ENCODE measurements around the gene C9. TPM values are rescaled to one million over a fixed set of nuclear protein-coding genes. Genes with fewer than 3 reads are reported as not detected.

C9 gene
- polyA plus RNA-seq, 1 donor from 2014 or later = not detected

DNA sequence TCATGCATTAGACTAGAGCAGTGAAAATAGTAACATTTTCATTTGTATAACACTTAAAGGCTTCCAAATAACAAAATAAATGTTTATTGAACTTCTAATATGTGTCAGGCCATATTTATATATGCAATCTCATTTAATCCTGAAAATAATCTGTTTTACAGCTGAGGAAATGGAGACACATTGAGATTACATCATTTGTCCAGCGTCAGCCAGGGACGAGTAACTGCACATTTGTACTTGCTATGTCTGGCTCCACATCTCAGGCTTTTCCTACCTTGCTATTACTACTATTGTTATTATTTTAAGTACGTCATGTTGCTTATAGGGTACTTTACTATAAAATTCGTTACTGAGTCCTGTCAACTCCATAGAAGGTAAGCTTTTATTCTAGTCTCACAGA is 3.8 kb upstream of the C9 start:
- Histone ChIP-seq H4K20me1 (ENCODE audit: insufficient read depth) (no peaks in the 10 kb centered on the region), H3K27me3 (ENCODE audit: insufficient read depth, low read depth, low read length) (no peaks in the 10 kb centered on the region), H3K79me2 (replicated peaks; ENCODE audit: insufficient read depth, low read length) (no peaks in the 10 kb centered on the region), H3K27ac (ENCODE audit: low read length) (no peak overlapping the region), H3K36me3 (ENCODE audit: insufficient read depth, low read length) (no peaks in the 10 kb centered on the region), H3K4me3 (ENCODE audit: low read length) (no peak overlapping the region), H3K9me2 (ENCODE audit: insufficient read depth, low read length) (no peaks in the 10 kb centered on the region), H3K9ac (ENCODE audit: low read length) (no peak overlapping the region), H2AFZ (ENCODE audit: low read depth, low read length) (no peak overlapping the region), H3F3A (ENCODE audit: insufficient read depth, low read length, poor library complexity, severe bottlenecking) (no peaks in the 10 kb centered on the region), H3K4me2 (ENCODE audit: low read length) (no peak overlapping the region), H3K9me3 (ENCODE audit: low read length) (no peaks in the 10 kb centered on the region)
- TF ChIP-seq, protein P1, sequence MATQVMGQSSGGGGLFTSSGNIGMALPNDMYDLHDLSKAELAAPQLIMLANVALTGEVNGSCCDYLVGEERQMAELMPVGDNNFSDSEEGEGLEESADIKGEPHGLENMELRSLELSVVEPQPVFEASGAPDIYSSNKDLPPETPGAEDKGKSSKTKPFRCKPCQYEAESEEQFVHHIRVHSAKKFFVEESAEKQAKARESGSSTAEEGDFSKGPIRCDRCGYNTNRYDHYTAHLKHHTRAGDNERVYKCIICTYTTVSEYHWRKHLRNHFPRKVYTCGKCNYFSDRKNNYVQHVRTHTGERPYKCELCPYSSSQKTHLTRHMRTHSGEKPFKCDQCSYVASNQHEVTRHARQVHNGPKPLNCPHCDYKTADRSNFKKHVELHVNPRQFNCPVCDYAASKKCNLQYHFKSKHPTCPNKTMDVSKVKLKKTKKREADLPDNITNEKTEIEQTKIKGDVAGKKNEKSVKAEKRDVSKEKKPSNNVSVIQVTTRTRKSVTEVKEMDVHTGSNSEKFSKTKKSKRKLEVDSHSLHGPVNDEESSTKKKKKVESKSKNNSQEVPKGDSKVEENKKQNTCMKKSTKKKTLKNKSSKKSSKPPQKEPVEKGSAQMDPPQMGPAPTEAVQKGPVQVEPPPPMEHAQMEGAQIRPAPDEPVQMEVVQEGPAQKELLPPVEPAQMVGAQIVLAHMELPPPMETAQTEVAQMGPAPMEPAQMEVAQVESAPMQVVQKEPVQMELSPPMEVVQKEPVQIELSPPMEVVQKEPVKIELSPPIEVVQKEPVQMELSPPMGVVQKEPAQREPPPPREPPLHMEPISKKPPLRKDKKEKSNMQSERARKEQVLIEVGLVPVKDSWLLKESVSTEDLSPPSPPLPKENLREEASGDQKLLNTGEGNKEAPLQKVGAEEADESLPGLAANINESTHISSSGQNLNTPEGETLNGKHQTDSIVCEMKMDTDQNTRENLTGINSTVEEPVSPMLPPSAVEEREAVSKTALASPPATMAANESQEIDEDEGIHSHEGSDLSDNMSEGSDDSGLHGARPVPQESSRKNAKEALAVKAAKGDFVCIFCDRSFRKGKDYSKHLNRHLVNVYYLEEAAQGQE (IDR thresholded peaks at IDR 0.05; ENCODE audit: borderline replicate concordance) = no peak
- TF ChIP-seq, protein P2, sequence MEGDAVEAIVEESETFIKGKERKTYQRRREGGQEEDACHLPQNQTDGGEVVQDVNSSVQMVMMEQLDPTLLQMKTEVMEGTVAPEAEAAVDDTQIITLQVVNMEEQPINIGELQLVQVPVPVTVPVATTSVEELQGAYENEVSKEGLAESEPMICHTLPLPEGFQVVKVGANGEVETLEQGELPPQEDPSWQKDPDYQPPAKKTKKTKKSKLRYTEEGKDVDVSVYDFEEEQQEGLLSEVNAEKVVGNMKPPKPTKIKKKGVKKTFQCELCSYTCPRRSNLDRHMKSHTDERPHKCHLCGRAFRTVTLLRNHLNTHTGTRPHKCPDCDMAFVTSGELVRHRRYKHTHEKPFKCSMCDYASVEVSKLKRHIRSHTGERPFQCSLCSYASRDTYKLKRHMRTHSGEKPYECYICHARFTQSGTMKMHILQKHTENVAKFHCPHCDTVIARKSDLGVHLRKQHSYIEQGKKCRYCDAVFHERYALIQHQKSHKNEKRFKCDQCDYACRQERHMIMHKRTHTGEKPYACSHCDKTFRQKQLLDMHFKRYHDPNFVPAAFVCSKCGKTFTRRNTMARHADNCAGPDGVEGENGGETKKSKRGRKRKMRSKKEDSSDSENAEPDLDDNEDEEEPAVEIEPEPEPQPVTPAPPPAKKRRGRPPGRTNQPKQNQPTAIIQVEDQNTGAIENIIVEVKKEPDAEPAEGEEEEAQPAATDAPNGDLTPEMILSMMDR (IDR thresholded peaks at IDR 0.05; ENCODE audit: poor library complexity, severe bottlenecking) = no peak

- Histone ChIP-seq H3K9me3 (ENCODE audit: low read length) (no peaks in the 10 kb centered on the region), H3K4me3 (ENCODE audit: low read length) (no peak overlapping the region), H3K9me2 (ENCODE audit: insufficient read depth, low read length) (no peaks in the 10 kb centered on the region), H3K4me2 (ENCODE audit: low read length) (no peak overlapping the region), H3K79me2 (replicated peaks; ENCODE audit: insufficient read depth, low read length) (no peaks in the 10 kb centered on the region), H4K20me1 (ENCODE audit: insufficient read depth) (no peaks in the 10 kb centered on the region), H3K9ac (ENCODE audit: low read length) (no peak overlapping the region), H3K27ac (ENCODE audit: low read length) (no peak overlapping the region), H2AFZ (ENCODE audit: low read depth, low read length) (no peak overlapping the region), H3K27me3 (ENCODE audit: insufficient read depth, low read depth, low read length) (no peaks in the 10 kb centered on the region), H3F3A (ENCODE audit: insufficient read depth, low read length, poor library complexity, severe bottlenecking) (no peaks in the 10 kb centered on the region), H3K36me3 (ENCODE audit: insufficient read depth, low read length) (no peaks in the 10 kb centered on the region)
- TF ChIP-seq, protein P1 (IDR thresholded peaks at IDR 0.05; ENCODE audit: borderline replicate concordance) = no peak
- TF ChIP-seq MXI1 (conservative IDR thresholded peaks at IDR 0.05; ENCODE audit: poor library complexity, severe bottlenecking) (no peak), SMC3 (conservative IDR thresholded peaks at IDR 0.05; ENCODE audit: poor library complexity) (no peak), POLR2AphosphoS5 (IDR thresholded peaks at IDR 0.05) (no peak), TAF1 (IDR thresholded peaks at IDR 0.05; ENCODE audit: low read depth) (no peak), EP300 (conservative IDR thresholded peaks at IDR 0.05; ENCODE audit: poor library complexity, severe bottlenecking) (no peak), RAD21 (conservative IDR thresholded peaks at IDR 0.05) (no peak), EZH2 (IDR thresholded peaks at IDR 0.05; ENCODE audit: borderline replicate concordance, insufficient read depth, low read length, poor library complexity, severe bottlenecking) (no peak)
- TF ChIP-seq, protein P2 (IDR thresholded peaks at IDR 0.05; ENCODE audit: poor library complexity, severe bottlenecking) = no peak
These were observed 3.4 kb upstream of the C9 start for GRCh38 chr5:39367711-39368110.

Data from neural cell (in vitro differentiated cells).